ENCODE results near the gene RP2.

Gene RP2

DNA sequence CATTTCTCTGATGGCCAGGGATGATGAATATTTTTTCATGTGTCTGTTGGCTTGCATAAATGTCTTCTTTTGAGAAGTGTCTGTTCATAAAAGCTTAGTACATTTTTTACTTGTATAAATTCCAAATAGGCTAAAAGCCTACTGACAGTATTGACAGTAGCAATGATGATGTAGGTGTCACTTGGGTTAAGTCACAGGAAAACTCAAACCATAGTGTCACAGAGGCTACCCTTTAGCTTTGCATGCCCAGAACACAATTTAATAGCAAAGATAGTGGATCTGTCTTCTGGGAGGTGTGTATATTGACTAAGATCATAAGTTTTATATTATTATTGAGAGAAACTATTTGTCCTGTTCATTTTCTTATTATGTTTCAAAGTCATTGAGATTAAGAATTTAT lies 8.1 kb downstream of the RP2 start:
- no peak for FAIRE-seq
- DNase-seq (ENCODE audit: insufficient read length, low spot score): no peak
- TF ChIP-seq, protein P1, sequence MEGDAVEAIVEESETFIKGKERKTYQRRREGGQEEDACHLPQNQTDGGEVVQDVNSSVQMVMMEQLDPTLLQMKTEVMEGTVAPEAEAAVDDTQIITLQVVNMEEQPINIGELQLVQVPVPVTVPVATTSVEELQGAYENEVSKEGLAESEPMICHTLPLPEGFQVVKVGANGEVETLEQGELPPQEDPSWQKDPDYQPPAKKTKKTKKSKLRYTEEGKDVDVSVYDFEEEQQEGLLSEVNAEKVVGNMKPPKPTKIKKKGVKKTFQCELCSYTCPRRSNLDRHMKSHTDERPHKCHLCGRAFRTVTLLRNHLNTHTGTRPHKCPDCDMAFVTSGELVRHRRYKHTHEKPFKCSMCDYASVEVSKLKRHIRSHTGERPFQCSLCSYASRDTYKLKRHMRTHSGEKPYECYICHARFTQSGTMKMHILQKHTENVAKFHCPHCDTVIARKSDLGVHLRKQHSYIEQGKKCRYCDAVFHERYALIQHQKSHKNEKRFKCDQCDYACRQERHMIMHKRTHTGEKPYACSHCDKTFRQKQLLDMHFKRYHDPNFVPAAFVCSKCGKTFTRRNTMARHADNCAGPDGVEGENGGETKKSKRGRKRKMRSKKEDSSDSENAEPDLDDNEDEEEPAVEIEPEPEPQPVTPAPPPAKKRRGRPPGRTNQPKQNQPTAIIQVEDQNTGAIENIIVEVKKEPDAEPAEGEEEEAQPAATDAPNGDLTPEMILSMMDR (IDR thresholded peaks at IDR 0.05; ENCODE audit: insufficient read depth, missing control alignments): no peak

DNA sequence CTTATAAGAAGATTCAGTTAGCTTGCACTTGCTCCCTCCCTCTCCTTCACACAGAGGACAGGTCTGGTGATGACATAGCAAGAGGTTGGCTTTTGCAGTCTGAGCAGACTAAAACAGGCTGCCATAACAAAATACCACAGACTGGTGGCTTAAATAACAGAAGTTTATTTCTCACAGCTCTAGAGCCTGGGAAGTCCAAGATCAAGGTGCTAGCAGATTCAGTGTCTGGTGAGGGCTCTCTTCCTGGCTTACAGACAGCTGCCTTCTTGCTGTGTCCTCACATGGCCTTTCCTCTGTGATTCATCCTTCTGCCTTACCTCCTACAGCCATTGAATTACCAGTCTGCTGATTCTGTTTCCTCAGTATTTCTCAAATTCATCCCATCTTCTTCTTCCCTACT lies 13.1 kb downstream of the RP2 start:
- TF ChIP-seq, protein P1 (IDR thresholded peaks at IDR 0.05; ENCODE audit: insufficient read depth, missing control alignments): no peak
- DNase-seq (ENCODE audit: insufficient read length, low spot score) (no peak), FAIRE-seq (peak; percentile 95)

DNA sequence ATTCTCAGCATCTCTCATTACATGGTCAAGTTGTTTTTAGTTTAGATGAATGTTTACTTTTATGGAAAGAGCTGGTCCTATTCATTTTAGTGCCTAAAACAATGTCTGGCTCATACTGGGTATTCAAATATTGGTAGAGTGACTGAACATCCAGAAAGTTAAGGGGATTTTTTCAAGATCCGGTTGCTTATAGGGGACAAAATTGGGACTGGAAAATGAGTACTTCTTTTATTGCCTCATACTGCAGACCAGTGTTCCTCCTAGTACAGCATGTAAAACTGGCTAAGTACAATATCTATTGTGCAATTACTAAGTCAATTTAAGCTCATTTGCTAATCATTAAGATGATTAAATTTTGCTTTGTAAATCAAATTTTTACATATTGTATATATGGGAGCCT lies 13.9 kb downstream of the RP2 start:
- TF ChIP-seq, protein P1 (IDR thresholded peaks at IDR 0.05; ENCODE audit: insufficient read depth, missing control alignments): no peak
- no peak for DNase-seq (ENCODE audit: insufficient read length, low spot score)
- FAIRE-seq: no peak

DNA sequence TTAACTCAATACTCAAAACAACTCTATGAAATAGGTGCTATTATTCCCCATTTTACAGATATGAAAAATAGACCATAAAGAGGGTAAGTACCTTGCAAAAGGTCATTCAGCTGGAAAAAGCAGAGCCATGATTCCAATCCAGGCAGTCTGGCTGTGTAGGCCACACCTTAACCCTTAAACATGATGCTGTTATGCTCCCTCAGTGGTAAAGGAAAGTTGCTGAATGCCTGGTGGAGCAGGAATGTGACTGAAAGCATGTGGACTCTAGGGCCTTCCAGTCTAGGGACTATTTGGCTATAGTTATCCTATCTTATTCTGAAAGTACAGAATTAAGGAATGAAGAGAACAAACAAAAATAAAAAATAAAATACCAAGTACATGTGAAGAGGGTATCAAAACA lies 19.6 kb downstream of the RP2 start:
- TF ChIP-seq, protein P1 (IDR thresholded peaks at IDR 0.05; ENCODE audit: insufficient read depth, missing control alignments): no peak
- FAIRE-seq (no peak), DNase-seq (ENCODE audit: insufficient read length, low spot score) (no peak)

DNA sequence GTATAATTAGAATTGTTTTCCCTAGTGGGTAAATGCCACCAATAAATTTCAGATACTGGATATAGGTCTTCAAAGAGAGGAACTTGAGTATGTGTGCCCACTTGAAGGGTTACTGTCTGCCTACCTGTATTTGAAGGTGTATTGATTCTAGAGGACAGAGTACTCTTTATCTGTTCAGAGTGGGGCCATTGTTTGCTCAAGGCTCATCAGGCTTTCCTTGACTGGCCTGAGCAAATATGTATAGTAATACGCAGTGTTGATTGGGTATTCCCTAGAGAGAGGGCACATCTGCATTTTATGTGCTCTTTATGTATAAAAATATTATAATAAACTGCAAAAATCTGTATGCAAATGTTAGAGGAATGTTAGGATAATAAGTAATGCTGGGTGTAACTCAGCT lies 23.7 kb downstream of the RP2 start:
- no peak for DNase-seq (ENCODE audit: insufficient read length, low spot score)
- no peak for FAIRE-seq
- TF ChIP-seq, protein P1 (IDR thresholded peaks at IDR 0.05; ENCODE audit: insufficient read depth, missing control alignments): no peak

DNA sequence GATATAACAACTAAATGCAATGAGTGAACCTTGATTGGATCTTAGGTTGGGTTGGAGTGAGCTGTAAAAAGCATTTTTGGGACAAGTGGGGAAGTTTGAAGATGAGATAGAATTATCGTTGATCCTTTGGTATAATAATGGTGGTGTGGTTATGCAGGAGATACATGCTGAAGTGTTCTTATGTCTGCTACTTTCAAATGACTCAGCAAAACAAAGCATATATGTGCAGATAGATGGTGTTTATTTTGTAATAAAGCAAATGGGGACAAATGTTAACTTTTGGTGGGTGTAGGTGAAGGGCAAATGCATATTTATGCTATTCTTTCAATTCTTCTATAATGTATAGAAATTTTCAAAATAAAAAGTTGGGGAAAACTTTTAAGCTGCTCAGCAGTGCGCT lies 26.2 kb downstream of the RP2 start:
- TF ChIP-seq, protein P1 (IDR thresholded peaks at IDR 0.05; ENCODE audit: insufficient read depth, missing control alignments): no peak
- FAIRE-seq: no peak
- DNase-seq (ENCODE audit: insufficient read length, low spot score): no peak

DNA sequence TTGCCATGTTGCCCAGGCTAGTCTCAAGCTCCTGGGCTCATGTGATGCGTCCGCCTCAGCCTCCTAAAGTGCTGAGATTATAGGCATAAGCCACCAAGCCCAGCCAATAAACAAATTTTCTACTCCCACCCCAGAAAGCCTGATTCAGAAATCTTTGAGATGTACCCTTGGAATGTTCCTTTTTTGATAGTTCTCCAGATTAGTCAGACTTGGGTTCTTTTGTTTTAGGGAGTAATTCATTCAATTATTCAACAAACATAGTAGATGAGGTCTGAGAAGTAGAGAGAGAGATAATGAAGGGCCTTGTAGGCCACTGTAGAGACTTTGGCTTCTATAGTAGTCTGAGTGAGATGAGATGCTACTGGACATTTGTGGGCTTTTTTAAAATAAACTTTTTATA lies 27.8 kb downstream of the RP2 start:
- FAIRE-seq: no peak
- TF ChIP-seq, protein P1 (IDR thresholded peaks at IDR 0.05; ENCODE audit: insufficient read depth, missing control alignments): no peak
- DNase-seq (ENCODE audit: insufficient read length, low spot score): no peak
